HepG2 (cell line): ENCODE results near the gene KHK. TPM values are rescaled to one million over a fixed set of nuclear protein-coding genes. Genes with fewer than 3 reads are reported as not detected.

Experiments
- ATAC-seq: fragments of 200-7000 bp; cut with Tn5 transposase; 3 replicates; pipeline ENCODE4 v1.9.1; 2020; ENCODE audit warnings: mild to moderate bottlenecking, moderate library complexity
- BruUV-seq: library from RNA; stranded (reverse); fragments of 400-500 nt; replicated peaks from 2 replicates; lab custom pipeline; 2021; lab: Mats Ljungman, UMichigan
- CTCF ChIA-PET: fragments of 300-600 bp; formaldehyde crosslinking; extraction: SDS; loops from one replicate; lab custom pipeline; 2021; ENCODE audit warnings: low total read pairs, inconsistent platforms, low intra/inter-chr PET ratio; lab: Yijun Ruan, JAX
- POLR2A ChIA-PET: fragments of 350-600 bp; sonication (Branson Sonifier 250); formaldehyde crosslinking; loops from one replicate; lab custom pipeline; 2020; ENCODE audit warnings: antibody characterized with exemption, inconsistent platforms; lab: Yijun Ruan, JAX
- DNase-seq: peaks from one replicate; pipeline ENCODE4 v3.0.0-alpha.2; 2015; ENCODE audit warnings: low spot score
- FAIRE-seq: peaks from 3 replicates; lab custom pipeline; 2011; peaks lifted over from hg19 to GRCh38; lab: Jason Lieb, UNC
- H2AFZ ChIP-seq: one replicate; pipeline ENCODE4 v1.6.1; 2011; ENCODE audit warnings: low read length, inconsistent platforms
- H3K27ac ChIP-seq: fragments of 300-600 bp; 3 replicates; pipeline ENCODE4 v1.8.0; 2011; ENCODE audit warnings: mixed run types, mild to moderate bottlenecking, mixed read lengths, low read length, inconsistent platforms; ENCODE audit not compliant: insufficient read depth; ENCODE audit errors: extremely low read length
- H3K27me3 ChIP-seq, 2 experiments: fragments of 200-600 bp in 1 of 2; 2 replicates in 1 of 2; 3 replicates in 1 of 2; pipeline versions ENCODE4 v1.6.0 to v1.8.0; 2011; ENCODE audit warnings: low read length in 2 of 2, mild to moderate bottlenecking in 2 of 2, moderate library complexity in 2 of 2, inconsistent platforms in 1 of 2; ENCODE audit not compliant: insufficient read depth in 2 of 2, control insufficient read depth in 1 of 2
- H3K36me3 ChIP-seq, 2 experiments: fragments of 200-600 bp in 1 of 2; replicated peaks in 1 of 2; 2 replicates in 1 of 2; 3 replicates in 1 of 2; pipeline versions ENCODE4 v1.5.1 to v1.8.0; 2011; ENCODE audit warnings: low read length in 2 of 2, inconsistent platforms in 1 of 2; ENCODE audit not compliant: insufficient read depth in 2 of 2, control insufficient read depth in 1 of 2
- H3K4me1 ChIP-seq: 2 replicates; pipeline ENCODE4 v1.5.1; 2012; ENCODE audit warnings: low read length, inconsistent platforms; ENCODE audit not compliant: insufficient read depth
- H3K4me2 ChIP-seq: 2 replicates; pipeline ENCODE4 v1.6.0; 2011; ENCODE audit warnings: low read depth, low read length, inconsistent platforms
- H3K4me3 ChIP-seq, 3 experiments: fragments of 200-600 bp in 1 of 3; sonication (generic), shearing (Covaris generic) in 1 of 3; replicated peaks in 1 of 3; 2 replicates each; pipeline ENCODE4 v1.5.1; 2011 to 2016; ENCODE audit warnings: low read length in 3 of 3, inconsistent platforms in 2 of 3, low read depth in 2 of 3, mild to moderate bottlenecking in 2 of 3, control low read depth in 1 of 3, mixed read lengths in 1 of 3; ENCODE audit not compliant: insufficient read depth in 1 of 3
- H3K79me2 ChIP-seq: one replicate; pipeline ENCODE4 v1.6.1; 2011; ENCODE audit warnings: low read length, inconsistent platforms; ENCODE audit not compliant: insufficient read depth
- H3K9ac ChIP-seq: 2 replicates; pipeline ENCODE4 v1.6.0; 2011; ENCODE audit warnings: mild to moderate bottlenecking, low read depth, low read length, inconsistent platforms; ENCODE audit not compliant: insufficient read depth
- H3K9me3 ChIP-seq: 2 replicates; pipeline ENCODE4 v1.5.1; 2012; ENCODE audit warnings: mild to moderate bottlenecking, low read length
- H4K20me1 ChIP-seq: 2 replicates; pipeline ENCODE4 v1.6.0; 2011; ENCODE audit warnings: inconsistent platforms, mild to moderate bottlenecking, low read length, moderate library complexity; ENCODE audit not compliant: insufficient read depth
- CEBPG ChIP-seq: IDR thresholded peaks from 2 replicates; pipeline ENCODE4 v1.6.1; 2016
- DRAP1 ChIP-seq: IDR thresholded peaks from 2 replicates; pipeline ENCODE4 v1.6.1; 2016; ENCODE audit warnings: missing genetic modification reagents, missing compliant biosample characterization
- MATR3 ChIP-seq: sonication (generic); formaldehyde crosslinking; IDR thresholded peaks from 2 replicates; pipeline ENCODE4 v1.4.0; 2020; ENCODE audit warnings: missing genetic modification reagents
- MYPOP ChIP-seq: sonication (generic); formaldehyde crosslinking; IDR thresholded peaks from 2 replicates; pipeline ENCODE4 v1.8.1; 2023; ENCODE audit warnings: mild to moderate bottlenecking, moderate library complexity, missing genetic modification reagents
- RFX5 ChIP-seq: IDR thresholded peaks from 2 replicates; pipeline ENCODE4 v1.6.1; 2011; ENCODE audit warnings: low read depth, low read length, improper control_type of control experiment
- RORA ChIP-seq: sonication (generic); formaldehyde crosslinking; IDR thresholded peaks from 2 replicates; pipeline ENCODE4 v1.5.0; 2020; ENCODE audit warnings: mild to moderate bottlenecking, missing genetic modification reagents, moderate library complexity
- SKI ChIP-seq: fragments of 450-650 bp; IDR thresholded peaks from one replicate; pipeline ENCODE4 v1.6.1; 2018; ENCODE audit warnings: mild to moderate bottlenecking; ENCODE audit not compliant: partially characterized antibody
- XRCC5 ChIP-seq: fragments of 200-400 bp; formaldehyde crosslinking; optimal IDR thresholded peaks from 2 replicates; pipeline ENCODE3; 2017; ENCODE audit warnings: mild to moderate bottlenecking, low read length
- ZC3H13 ChIP-seq: sonication (generic); formaldehyde crosslinking; IDR thresholded peaks from 2 replicates; pipeline ENCODE4 v1.8.1; 2023; ENCODE audit warnings: mild to moderate bottlenecking, missing genetic modification reagents, moderate library complexity
- ZNF563 ChIP-seq: sonication (generic); formaldehyde crosslinking; IDR thresholded peaks from 2 replicates; pipeline ENCODE4 v1.8.0; 2022; ENCODE audit warnings: mild to moderate bottlenecking, moderate library complexity, missing genetic modification reagents
- ZNF674 ChIP-seq: sonication (generic); formaldehyde crosslinking; IDR thresholded peaks from 2 replicates; pipeline ENCODE4 v1.5.0; 2020; ENCODE audit warnings: low read depth, mild to moderate bottlenecking, missing genetic modification reagents
- WGBS: methylation state at CpG from one replicate; pipeline ENCODE4 v1.1.6; 2017; ENCODE audit warnings: low lambda C conversion rate; 5-methylcytosine and 5-hydroxymethylcytosine counted together
- in situ Hi-C: cut with HindIII; loops from 2 replicates; pipeline ENCODE4 v1.10.0; 2017; ENCODE audit warnings: low pct_unique_long_range_greater_than_20kb; ENCODE audit not compliant: extremely low pct_ligation_motif_present
- intact Hi-C: fragments of 100-400 bp; cut with micrococcal nuclease; formaldehyde crosslinking; loops from one replicate; pipeline ENCODE4 v1.10.0; 2022; ENCODE audit not compliant: unreplicated experiment
- polyA plus RNA-seq, 8 experiments: library from polyadenylated mRNA; depleted of rRNA in 3 of 8; stranded (reverse) in 7 of 8; unstranded in 1 of 8; fragments of >200 nt; fragmentation: Illumina TruSeq in 4 of 8; extraction: Trizol in 4 of 8; gene quantifications; 2 replicates each; pipeline versions ENCODE4 v1.2.1 to v1.2.3, GENCODE V29; 2011 to 2016; ENCODE audit warnings: low read depth in 4 of 8, missing spikeins in 1 of 8, mixed read lengths in 1 of 8; ENCODE audit not compliant: insufficient read depth in 1 of 8
- total RNA-seq, 5 experiments: library from RNA; depleted of rRNA; stranded (reverse); fragments of >200 nt; fragmentation: Illumina TruSeq; extraction: Trizol; gene quantifications; 2 replicates each; pipeline ENCODE4 v1.2.3, GENCODE V29; 2016; ENCODE audit warnings: low read depth in 1 of 5
- TF ChIP-seq, protein P1 (sequence below): sonication (generic); formaldehyde crosslinking; IDR thresholded peaks from 2 replicates; pipeline ENCODE4 v1.4.0; 2020; ENCODE audit warnings: mild to moderate bottlenecking, low read depth, missing genetic modification reagents
- TF ChIP-seq, protein P2 (sequence below), 2 experiments: sonication (generic) in 1 of 2; formaldehyde crosslinking in 1 of 2; IDR thresholded peaks; 2 replicates each; pipeline versions ENCODE4 v1.4.0 to v1.6.1; 2016 to 2020; ENCODE audit warnings: borderline replicate concordance in 1 of 2, low read depth in 1 of 2, mild to moderate bottlenecking in 1 of 2, missing genetic modification reagents in 1 of 2

The KHK gene
- total and polyA plus RNA-seq, 2 of the 13 experiments (the other 11 are each of a cell fraction or from before 2014, with no cell fraction given): 40.9 to 99.2 TPM

- CTCF ChIA-PET: interaction anchor here (1.0 kb wide), 1 partner anchor 36 kb away, joined by 3 read pairs; no protein-coding TSS in a partner anchor
- Histone ChIP-seq H3K36me3 (peaks cover 2 to 18% of the 10 kb centered on the region in 2 experiments; a peak in 4 of 5 replicates), H3K27me3 (no peaks in the 10 kb centered on the region; a peak in 1 of 5 replicates), H3K4me1 (peaks cover 24% of the 10 kb centered on the region), H3K4me2 (peak overlapping the region; percentile 99), H4K20me1 (peaks cover 3% of the 10 kb centered on the region; the same call in 1 of the 2 replicates), H3K27ac (peak overlapping the region; percentile 81), H2AFZ (peak overlapping the region; percentile 68), H3K79me2 (peaks cover 8% of the 10 kb centered on the region), H3K4me3 (peak overlapping the region; percentile 86 to 97 (median 91)), H3K9ac (peak overlapping the region; percentile 77), H3K9me3 (no peaks in the 10 kb centered on the region)
- intact Hi-C loops: loop anchor here (1.0 to 2.0 kb wide), 3 partner anchors 17 to 37 kb away; partner anchors contain the start of genes EMILIN1, KHK and TMEM214
- in situ Hi-C loops: no loop called here
- peak; percentile 51 for ATAC-seq
- no peak for DNase-seq
- WGBS: 35% methylated on average over 21 of the region's 52 CpGs
- POLR2A ChIA-PET: interaction anchor here (0.8 to 6.4 kb wide), 17 partner anchors 8 to 379 kb away, joined by 3 to 100 read pairs (median 15); partner anchors contain the start of genes ATRAID, EMILIN1, KHK and NRBP1
- no peak for FAIRE-seq
- no TSS peak for BruUV-seq
- TF ChIP-seq MYPOP (no peak), DRAP1 (CRISPR knock-in tag) (no peak), ZNF674 (no peak), RORA (no peak), SKI (no peak), CEBPG (CRISPR knock-in tag) (no peak), RFX5 (no peak), ZC3H13 (peak; percentile 83; the same call in 1 of the 2 replicates), MATR3 (CRISPR knock-in tag) (no peak), XRCC5 (no peak), ZNF563 (CRISPR knock-in tag) (no peak; the same call in 1 of the 2 replicates)
- TF ChIP-seq, protein P1, sequence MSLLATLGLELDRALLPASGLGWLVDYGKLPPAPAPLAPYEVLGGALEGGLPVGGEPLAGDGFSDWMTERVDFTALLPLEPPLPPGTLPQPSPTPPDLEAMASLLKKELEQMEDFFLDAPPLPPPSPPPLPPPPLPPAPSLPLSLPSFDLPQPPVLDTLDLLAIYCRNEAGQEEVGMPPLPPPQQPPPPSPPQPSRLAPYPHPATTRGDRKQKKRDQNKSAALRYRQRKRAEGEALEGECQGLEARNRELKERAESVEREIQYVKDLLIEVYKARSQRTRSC (CRISPR knock-in tag): no peak; the same call in 1 of the 2 replicates
- TF ChIP-seq, protein P2, sequence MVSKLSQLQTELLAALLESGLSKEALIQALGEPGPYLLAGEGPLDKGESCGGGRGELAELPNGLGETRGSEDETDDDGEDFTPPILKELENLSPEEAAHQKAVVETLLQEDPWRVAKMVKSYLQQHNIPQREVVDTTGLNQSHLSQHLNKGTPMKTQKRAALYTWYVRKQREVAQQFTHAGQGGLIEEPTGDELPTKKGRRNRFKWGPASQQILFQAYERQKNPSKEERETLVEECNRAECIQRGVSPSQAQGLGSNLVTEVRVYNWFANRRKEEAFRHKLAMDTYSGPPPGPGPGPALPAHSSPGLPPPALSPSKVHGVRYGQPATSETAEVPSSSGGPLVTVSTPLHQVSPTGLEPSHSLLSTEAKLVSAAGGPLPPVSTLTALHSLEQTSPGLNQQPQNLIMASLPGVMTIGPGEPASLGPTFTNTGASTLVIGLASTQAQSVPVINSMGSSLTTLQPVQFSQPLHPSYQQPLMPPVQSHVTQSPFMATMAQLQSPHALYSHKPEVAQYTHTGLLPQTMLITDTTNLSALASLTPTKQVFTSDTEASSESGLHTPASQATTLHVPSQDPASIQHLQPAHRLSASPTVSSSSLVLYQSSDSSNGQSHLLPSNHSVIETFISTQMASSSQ (IDR thresholded peaks at IDR 0.05; ENCODE audit: low read depth): no peak
- TF ChIP-seq, protein P2 (CRISPR knock-in tag; IDR thresholded peaks at IDR 0.05; ENCODE audit: borderline replicate concordance): no peak
These were observed 36.9 kb upstream of the KHK start for GRCh38 chr2:27049422-27050280.
